ENCODE results near the gene PRKCI.

The PRKCI gene

GRCh38 chr3:170221924-170222646 is at the start of gene PRKCI:
Gene PRKCI, plus strand, starts transcription at chr3:170222424. Its CDS starts 246 bp downstream, at chr3:170222670.
- TF ChIP-seq EP300 (IDR thresholded peaks at IDR 0.05; ENCODE audit: borderline replicate concordance) (peak; percentile 74; the same call in 1 of the 2 replicates), ZBTB7A (IDR thresholded peaks at IDR 0.05; ENCODE audit: low read depth) (no peak), TCF12 (IDR thresholded peaks at IDR 0.05; ENCODE audit: low read depth) (peak; percentile 71), CEBPB (IDR thresholded peaks at IDR 0.05) (no peak), USF1 (IDR thresholded peaks at IDR 0.05) (no peak; the same call in 1 of the 2 replicates), FOXM1 (IDR thresholded peaks at IDR 0.05; ENCODE audit: borderline replicate concordance, low read depth) (no peak; the same call in 1 of the 2 replicates), CREB1 (IDR thresholded peaks at IDR 0.05; ENCODE audit: low read depth) (peak; percentile 51; the same call in 1 of the 2 replicates), TEAD4 (IDR thresholded peaks at IDR 0.05) (peak; percentile 93), TAF1 (IDR thresholded peaks at IDR 0.05; ENCODE audit: low read depth) (peak; percentile 89), MAX (IDR thresholded peaks at IDR 0.05) (peak; percentile 87), NFIC (IDR thresholded peaks at IDR 0.05) (peak; percentile 98), EGR1 (IDR thresholded peaks at IDR 0.05) (peak; percentile 69), YY1 (IDR thresholded peaks at IDR 0.05; ENCODE audit: low read depth) (peak; percentile 70; the same call in 1 of the 2 replicates), RAD21 (IDR thresholded peaks at IDR 0.05; ENCODE audit: low read depth) (no peak; the same call in 1 of the 2 replicates)
- TF ChIP-seq, protein P1, sequence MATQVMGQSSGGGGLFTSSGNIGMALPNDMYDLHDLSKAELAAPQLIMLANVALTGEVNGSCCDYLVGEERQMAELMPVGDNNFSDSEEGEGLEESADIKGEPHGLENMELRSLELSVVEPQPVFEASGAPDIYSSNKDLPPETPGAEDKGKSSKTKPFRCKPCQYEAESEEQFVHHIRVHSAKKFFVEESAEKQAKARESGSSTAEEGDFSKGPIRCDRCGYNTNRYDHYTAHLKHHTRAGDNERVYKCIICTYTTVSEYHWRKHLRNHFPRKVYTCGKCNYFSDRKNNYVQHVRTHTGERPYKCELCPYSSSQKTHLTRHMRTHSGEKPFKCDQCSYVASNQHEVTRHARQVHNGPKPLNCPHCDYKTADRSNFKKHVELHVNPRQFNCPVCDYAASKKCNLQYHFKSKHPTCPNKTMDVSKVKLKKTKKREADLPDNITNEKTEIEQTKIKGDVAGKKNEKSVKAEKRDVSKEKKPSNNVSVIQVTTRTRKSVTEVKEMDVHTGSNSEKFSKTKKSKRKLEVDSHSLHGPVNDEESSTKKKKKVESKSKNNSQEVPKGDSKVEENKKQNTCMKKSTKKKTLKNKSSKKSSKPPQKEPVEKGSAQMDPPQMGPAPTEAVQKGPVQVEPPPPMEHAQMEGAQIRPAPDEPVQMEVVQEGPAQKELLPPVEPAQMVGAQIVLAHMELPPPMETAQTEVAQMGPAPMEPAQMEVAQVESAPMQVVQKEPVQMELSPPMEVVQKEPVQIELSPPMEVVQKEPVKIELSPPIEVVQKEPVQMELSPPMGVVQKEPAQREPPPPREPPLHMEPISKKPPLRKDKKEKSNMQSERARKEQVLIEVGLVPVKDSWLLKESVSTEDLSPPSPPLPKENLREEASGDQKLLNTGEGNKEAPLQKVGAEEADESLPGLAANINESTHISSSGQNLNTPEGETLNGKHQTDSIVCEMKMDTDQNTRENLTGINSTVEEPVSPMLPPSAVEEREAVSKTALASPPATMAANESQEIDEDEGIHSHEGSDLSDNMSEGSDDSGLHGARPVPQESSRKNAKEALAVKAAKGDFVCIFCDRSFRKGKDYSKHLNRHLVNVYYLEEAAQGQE (IDR thresholded peaks at IDR 0.05; ENCODE audit: low read depth) = no peak

- TF ChIP-seq FOXM1 (IDR thresholded peaks at IDR 0.05; ENCODE audit: borderline replicate concordance, low read depth) = no peak
- TF ChIP-seq, protein P1 (IDR thresholded peaks at IDR 0.05; ENCODE audit: low read depth) = no peak
Measured at GRCh38 chr3:170178651-170179050, 43.6 kb upstream of the PRKCI start.

- TF ChIP-seq RAD21 (IDR thresholded peaks at IDR 0.05; ENCODE audit: low read depth) (no peak), ZBTB7A (IDR thresholded peaks at IDR 0.05; ENCODE audit: low read depth) (no peak), CREB1 (IDR thresholded peaks at IDR 0.05; ENCODE audit: low read depth) (no peak), FOXM1 (IDR thresholded peaks at IDR 0.05; ENCODE audit: borderline replicate concordance, low read depth) (no peak), TCF12 (IDR thresholded peaks at IDR 0.05; ENCODE audit: low read depth) (no peak), EP300 (IDR thresholded peaks at IDR 0.05; ENCODE audit: borderline replicate concordance) (no peak), MAX (IDR thresholded peaks at IDR 0.05) (no peak), NFIC (IDR thresholded peaks at IDR 0.05) (no peak), USF1 (IDR thresholded peaks at IDR 0.05) (no peak), YY1 (IDR thresholded peaks at IDR 0.05; ENCODE audit: low read depth) (no peak), EGR1 (IDR thresholded peaks at IDR 0.05) (no peak), TAF1 (IDR thresholded peaks at IDR 0.05; ENCODE audit: low read depth) (no peak), CEBPB (IDR thresholded peaks at IDR 0.05) (no peak), TEAD4 (IDR thresholded peaks at IDR 0.05) (no peak)
- TF ChIP-seq, protein P1 (IDR thresholded peaks at IDR 0.05; ENCODE audit: low read depth) = no peak
Measured at GRCh38 chr3:170179432-170179831, 42.8 kb upstream of the PRKCI start.

All from Ishikawa (cell line).